HG03175 (cell line): ENCODE results near the gene COL4A2.

Experiments used
- ATAC-seq: cut with Tn5 transposase; IDR thresholded peaks from one replicate; pipeline ENCODE4 v1.9.1; 2021; ENCODE audit warnings: mild to moderate bottlenecking, moderate library complexity; ENCODE audit not compliant: unreplicated experiment

Gene COL4A2

DNA sequence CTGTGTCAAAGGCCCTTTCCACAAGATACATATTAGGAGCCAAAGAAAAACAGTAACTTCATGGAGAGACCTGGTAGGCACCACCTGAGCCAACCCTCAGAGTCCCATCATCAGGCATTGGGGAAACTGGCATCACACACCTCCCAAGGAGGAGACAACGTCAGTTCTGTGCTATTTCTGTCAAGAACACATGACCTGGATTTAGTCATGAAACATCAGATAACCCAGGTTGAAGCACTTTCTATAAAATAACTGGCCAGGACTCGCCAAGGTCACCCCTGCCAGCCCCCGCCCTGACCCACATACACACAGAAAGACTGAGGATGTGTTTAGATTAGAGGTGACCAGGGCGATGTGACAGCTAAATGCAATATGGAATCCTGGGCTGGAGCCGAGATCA, 35.8 kb upstream of the COL4A2 start:
- ATAC-seq: no peak

DNA sequence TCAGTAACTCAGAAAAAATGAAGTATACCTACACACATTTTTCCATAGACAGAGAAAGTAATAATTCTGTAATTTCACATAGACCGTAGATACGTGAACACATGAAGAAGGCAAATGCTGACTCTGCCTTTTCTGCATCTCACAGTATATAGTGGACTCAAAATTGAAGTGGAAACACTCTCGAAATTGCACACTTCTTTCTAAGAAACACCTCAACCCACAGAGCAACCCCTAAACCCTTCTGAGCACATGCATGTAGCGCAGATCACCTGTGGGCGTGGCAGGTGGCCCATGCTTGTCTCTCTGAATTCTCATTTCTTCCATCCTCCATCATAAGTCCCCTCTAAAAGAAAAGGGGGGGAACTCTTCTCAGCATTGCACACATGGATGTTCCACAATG, 34.9 kb upstream of the COL4A2 start:
- ATAC-seq: no peak

DNA sequence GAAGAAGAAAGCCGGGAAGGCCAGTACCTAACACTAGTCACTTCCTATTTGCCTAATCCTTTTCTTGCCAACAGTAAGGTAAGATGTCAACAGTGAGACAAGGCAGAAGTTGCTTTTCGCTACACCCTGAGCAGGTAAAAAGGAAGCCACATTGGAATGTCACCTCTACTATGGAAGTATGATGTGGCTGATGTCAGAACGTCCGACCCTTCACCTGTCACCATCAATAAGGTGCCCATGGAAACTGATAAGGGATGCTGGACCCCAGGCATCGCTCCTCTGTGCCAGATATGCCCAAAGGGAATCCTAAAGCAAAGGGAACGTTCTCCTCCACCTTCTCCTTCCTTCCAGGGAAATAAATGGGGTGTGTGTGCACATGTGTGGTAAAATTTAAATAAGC, 34.4 kb upstream of the COL4A2 start:
- no peak for ATAC-seq

- no peak for ATAC-seq
These were observed 33.8 kb upstream of the COL4A2 start for GRCh38 chr13:110273254-110273653.

DNA sequence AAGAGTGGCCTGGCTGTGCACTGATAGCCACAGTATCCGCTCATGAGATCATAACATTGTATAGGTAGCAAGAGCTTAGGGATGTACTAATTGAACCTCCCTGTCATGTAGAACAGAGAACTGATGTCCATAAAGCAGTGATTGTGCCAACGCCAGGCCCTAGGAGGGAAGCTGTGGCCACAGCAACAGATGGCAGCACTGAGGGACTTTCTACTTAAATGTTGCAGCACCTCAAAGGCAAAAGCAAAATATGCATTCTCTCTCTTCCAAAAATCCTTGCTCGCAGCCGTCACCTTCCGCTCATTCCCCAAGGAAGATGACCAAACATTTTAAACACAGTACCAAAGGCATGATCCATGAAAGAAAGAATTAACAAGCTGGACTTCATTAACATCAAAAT, 32.4 kb upstream of the COL4A2 start:
- no peak for ATAC-seq

DNA sequence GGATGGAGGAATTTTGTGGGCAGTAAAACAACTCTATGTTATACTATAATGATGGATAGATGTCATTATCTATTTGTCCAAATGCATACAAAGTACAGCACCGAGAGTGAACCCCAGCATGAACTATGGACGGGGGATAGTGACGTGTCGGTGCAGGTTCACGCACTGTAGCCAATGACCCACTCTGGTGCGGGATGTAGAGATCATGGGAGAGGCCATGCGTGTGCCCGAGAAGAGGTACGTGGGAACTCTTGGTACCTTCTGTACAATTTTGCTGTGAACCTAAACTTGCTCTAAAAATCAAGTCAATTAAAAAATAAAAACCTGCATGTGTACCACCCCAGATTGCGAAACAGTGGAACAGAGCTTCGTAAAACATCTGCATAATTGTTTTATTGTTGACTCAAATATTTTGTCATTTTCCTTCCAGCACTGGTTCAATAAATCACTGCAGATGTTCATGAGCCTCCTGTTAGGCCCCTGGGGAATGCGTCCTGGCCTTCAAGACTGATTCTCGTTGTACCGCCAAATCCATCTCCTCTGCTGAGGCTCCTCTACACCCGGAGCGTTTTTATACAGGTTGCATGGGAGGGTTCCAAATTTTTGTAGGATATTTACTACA, 31.0 kb upstream of the COL4A2 start:
- ATAC-seq: no peak

- no peak for ATAC-seq
These were observed 30.5 kb upstream of the COL4A2 start for GRCh38 chr13:110276553-110276950.

- no peak for ATAC-seq
These were observed 29.6 kb upstream of the COL4A2 start for GRCh38 chr13:110277357-110277975.

DNA sequence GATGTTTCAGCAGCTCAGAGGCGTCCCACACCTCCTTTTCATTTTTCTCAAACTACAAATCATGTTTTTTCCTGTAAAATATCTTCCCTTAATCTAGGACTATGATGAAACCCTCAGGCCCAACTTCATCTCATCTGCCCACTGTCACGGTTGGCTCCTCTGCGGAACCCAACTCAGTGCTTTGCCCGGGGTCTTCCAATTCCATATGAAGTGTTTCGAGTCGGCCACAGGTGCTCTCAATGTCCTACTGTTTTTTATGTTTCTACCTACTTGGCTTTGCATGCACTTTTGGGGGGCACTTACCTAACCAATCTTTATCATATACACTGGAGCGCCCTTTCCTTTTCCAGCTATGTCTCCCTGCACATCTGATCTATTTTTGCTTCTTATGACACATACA, 28.2 kb upstream of the COL4A2 start:
- ATAC-seq: no peak

- ATAC-seq: no peak
These were observed 27.4 kb upstream of the COL4A2 start for GRCh38 chr13:110279684-110280083.

- no peak for ATAC-seq
These were observed 26.8 kb upstream of the COL4A2 start for GRCh38 chr13:110280231-110280813.

- ATAC-seq: no peak
These were observed 25.9 kb upstream of the COL4A2 start for GRCh38 chr13:110280985-110281688.

GRCh38 chr13:110281736-110282135, 25.3 kb upstream of the COL4A2 start:
- no peak for ATAC-seq

- no peak for ATAC-seq
These were observed 24.7 kb upstream of the COL4A2 start for GRCh38 chr13:110282316-110282841.

- ATAC-seq: no peak
These were observed 23.2 kb upstream of the COL4A2 start for GRCh38 chr13:110283736-110284517.

GRCh38 chr13:110284779-110285484, 22.2 kb upstream of the COL4A2 start:
- no peak for ATAC-seq

GRCh38 chr13:110285991-110286832, 20.9 kb upstream of the COL4A2 start:
- ATAC-seq: no peak

GRCh38 chr13:110286833-110287819, 20.0 kb upstream of the COL4A2 start:
- no peak for ATAC-seq
